NCI-H1694 (cell line): ENCODE results near the gene TINCR.

ENCODE experiments used
- DNase-seq: peaks from one replicate; lab custom pipeline; 2025; lab: John Stamatoyannopoulos, UW

The TINCR gene

GRCh38 chr19:5588906-5589676 is 21.3 kb upstream of the TINCR start:
- no peak for DNase-seq

GRCh38 chr19:5588441-5588840 is 20.7 kb upstream of the TINCR start:
- DNase-seq, result no peak

- no peak for DNase-seq
These were observed 19.9 kb upstream of the TINCR start for GRCh38 chr19:5587661-5588060.

GRCh38 chr19:5587071-5587455 is 19.3 kb upstream of the TINCR start:
- DNase-seq, result no peak

GRCh38 chr19:5586300-5587070 is 18.7 kb upstream of the TINCR start:
- DNase-seq, result no peak

- DNase-seq, result no peak
These were observed 17.9 kb upstream of the TINCR start for GRCh38 chr19:5585461-5586299.

- DNase-seq, result no peak
These were observed 12.4 kb upstream of the TINCR start for GRCh38 chr19:5580161-5580571.

- no peak for DNase-seq
These were observed 11.9 kb upstream of the TINCR start for GRCh38 chr19:5579697-5580096.

- no peak for DNase-seq
These were observed 11.5 kb upstream of the TINCR start for GRCh38 chr19:5579286-5579685.

- DNase-seq, result peak; percentile 56
These were observed 10.5 kb upstream of the TINCR start for GRCh38 chr19:5578097-5578846.

GRCh38 chr19:5575590-5575989 is 7.8 kb upstream of the TINCR start:
- DNase-seq, result no peak

- no peak for DNase-seq
These were observed 5.0 kb upstream of the TINCR start for GRCh38 chr19:5572556-5573286.

GRCh38 chr19:5571777-5572176 is 4.0 kb upstream of the TINCR start:
- no peak for DNase-seq

- no peak for DNase-seq
These were observed 236 bp upstream of the TINCR start for GRCh38 chr19:5567970-5568407.

GRCh38 chr19:5564930-5565329 is 2.8 kb downstream of the TINCR start:
- no peak for DNase-seq

GRCh38 chr19:5563935-5564612 is 3.7 kb downstream of the TINCR start:
- DNase-seq, result no peak

- DNase-seq, result no peak
These were observed 4.7 kb downstream of the TINCR start for GRCh38 chr19:5563008-5563431.

GRCh38 chr19:5562280-5562679 is 5.5 kb downstream of the TINCR start:
- DNase-seq, result no peak

GRCh38 chr19:5561559-5561958 is 6.2 kb downstream of the TINCR start:
- DNase-seq, result no peak

GRCh38 chr19:5560156-5560555 is 7.6 kb downstream of the TINCR start:
- DNase-seq, result no peak

GRCh38 chr19:5559804-5560133 is 8.0 kb downstream of the TINCR start:
- no peak for DNase-seq
